Bronchial epithelial cell (primary cell): ENCODE results near the gene BRMS1. TPM values are rescaled to one million over a fixed set of nuclear protein-coding genes. Genes with fewer than 3 reads are reported as not detected.
A peak's percentile ranks its signal among the peaks of the same experiment; 100 is the strongest.

Experiments used
- DNase-seq: peaks from one replicate; pipeline ENCODE4 v3.0.0-alpha.2; 2010; ENCODE audit warnings: low read depth
- FAIRE-seq: peaks from 2 replicates; lab custom pipeline; 2011; peaks lifted over from hg19 to GRCh38; lab: Jason Lieb, UNC
- H3K27me3 ChIP-seq: 2 replicates; pipeline ENCODE4 v1.5.1; 2011; ENCODE audit warnings: low read length; ENCODE audit not compliant: control insufficient read depth, insufficient read depth
- H3K36me3 ChIP-seq: 2 replicates; pipeline ENCODE4 v1.5.1; 2011; ENCODE audit warnings: low read length; ENCODE audit not compliant: control insufficient read depth, insufficient read depth
- H3K4me3 ChIP-seq: 2 replicates; pipeline ENCODE4 v1.5.1; 2011; ENCODE audit warnings: mild to moderate bottlenecking, low read depth, low read length, control low read depth
- CTCF ChIP-seq: IDR thresholded peaks from 2 replicates; pipeline ENCODE4 v1.5.1; 2011; ENCODE audit warnings: mild to moderate bottlenecking, moderate library complexity, low read length, control low read depth, inconsistent platforms; ENCODE audit not compliant: insufficient read depth, severe bottlenecking
- total RNA-seq: library from RNA; depleted of rRNA; stranded (reverse); fragments of >200 nt; gene quantifications from 2 replicates; pipeline ENCODE4 v1.2.1, GENCODE V29; 2014

Gene BRMS1
- total RNA-seq, 1 donor from 2014 or later = 81.6 TPM

DNA sequence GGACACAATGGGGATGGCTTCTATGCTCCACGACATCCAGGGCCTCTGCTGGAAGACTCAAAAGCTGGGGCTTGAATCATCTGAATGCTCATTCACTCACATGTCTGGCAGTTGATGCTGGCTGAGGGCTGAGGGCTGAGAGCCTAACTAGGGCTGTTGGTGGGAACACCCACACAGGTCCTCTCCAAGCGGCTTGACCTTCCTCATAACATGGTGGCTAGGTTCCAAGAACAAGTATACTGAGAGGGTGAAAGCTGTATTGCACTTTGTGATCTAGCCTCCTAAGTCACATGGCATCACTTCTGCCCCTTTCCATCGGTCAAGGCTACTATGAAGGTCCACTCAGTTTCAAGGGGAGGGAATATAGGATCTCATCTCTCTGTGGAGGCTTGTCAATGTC is 45.7 kb downstream of the BRMS1 start:
- Histone ChIP-seq H3K4me3 (no peak overlapping the region), H3K36me3 (no peaks in the 10 kb centered on the region), H3K27me3 (no peaks in the 10 kb centered on the region)
- DNase-seq (no peak), FAIRE-seq (peak; percentile 81)
- TF ChIP-seq CTCF = no peak

DNA sequence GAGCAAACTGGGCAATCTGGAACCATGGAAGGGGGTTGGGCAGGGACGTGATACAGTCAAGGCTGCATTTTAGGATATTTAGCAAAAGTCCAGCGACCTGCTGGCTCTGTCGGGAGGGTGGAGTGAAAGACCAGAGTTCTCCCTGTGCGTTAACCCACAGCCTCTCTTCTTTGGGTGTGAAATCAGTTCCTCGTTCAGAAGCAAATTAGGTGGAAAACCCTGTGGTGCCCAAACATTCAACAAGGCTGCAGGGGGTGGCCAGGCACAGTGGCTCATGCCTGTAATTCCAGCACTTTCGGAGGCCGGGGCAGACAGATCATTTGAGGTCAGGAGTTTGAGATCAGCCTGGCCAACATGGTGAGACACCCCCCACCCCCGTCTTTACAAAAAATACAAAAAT is 47.3 kb downstream of the BRMS1 start:
- Histone ChIP-seq H3K27me3 (peaks cover 4% of the 10 kb centered on the region), H3K36me3 (no peaks in the 10 kb centered on the region), H3K4me3 (no peak overlapping the region)
- no peak for TF ChIP-seq CTCF
- no peak for FAIRE-seq
- no peak for DNase-seq

- no peak for TF ChIP-seq CTCF
- Histone ChIP-seq H3K27me3 (peaks cover 9% of the 10 kb centered on the region), H3K4me3 (no peak overlapping the region), H3K36me3 (no peaks in the 10 kb centered on the region)
- DNase-seq (no peak), FAIRE-seq (no peak)
These were observed 50.0 kb downstream of the BRMS1 start for GRCh38 chr11:66294626-66295620.

DNA sequence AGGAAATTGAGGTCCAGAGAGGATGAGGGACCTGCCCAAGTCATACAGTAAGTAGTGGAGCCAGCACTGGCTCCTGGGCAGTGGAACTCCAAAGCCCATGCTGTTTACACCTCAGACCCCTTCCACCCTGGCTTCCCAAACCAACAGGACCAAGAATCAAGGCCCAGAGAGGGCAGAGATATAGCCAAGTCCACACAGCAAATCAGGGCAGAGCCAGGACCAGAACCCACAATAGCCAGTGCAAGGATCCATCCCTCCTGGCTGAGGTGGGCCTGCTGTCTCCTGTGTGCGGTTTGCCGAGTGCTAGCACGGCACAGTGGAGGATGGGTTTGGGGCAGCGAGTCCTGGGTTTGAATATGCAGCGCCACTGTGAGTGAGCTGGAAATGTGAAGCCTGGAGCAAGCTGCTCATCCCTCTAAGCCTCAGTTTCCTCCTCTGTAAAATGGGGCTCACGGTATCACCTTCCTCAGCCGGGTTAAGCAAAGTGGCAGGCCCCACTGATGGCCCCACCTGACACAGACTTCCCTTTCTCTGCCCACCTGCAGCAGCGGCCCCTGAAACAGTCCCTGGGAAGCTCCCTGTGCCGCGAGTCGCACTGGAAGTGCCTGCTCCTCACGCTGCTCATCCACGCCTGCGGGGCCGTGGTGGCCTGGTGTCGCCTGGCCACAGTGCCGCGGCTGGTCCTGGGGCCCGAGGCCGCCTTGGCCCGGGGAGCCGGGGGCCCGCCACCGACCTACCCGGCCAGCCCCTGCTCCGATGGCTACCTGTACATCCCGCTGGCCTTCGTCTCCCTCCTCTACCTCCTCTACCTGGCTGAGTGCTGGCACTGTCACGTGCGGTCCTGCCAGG is 50.9 kb downstream of the BRMS1 start:
- Histone ChIP-seq H3K4me3 (no peak overlapping the region), H3K27me3 (peaks cover 9% of the 10 kb centered on the region), H3K36me3 (no peaks in the 10 kb centered on the region)
- DNase-seq (no peak), FAIRE-seq (no peak)
- no peak for TF ChIP-seq CTCF

- FAIRE-seq (no peak), DNase-seq (no peak)
- no peak overlapping the region for H3K4me3 ChIP-seq
- H3K27me3 ChIP-seq = peaks cover 9% of the 10 kb centered on the region
- H3K36me3 ChIP-seq = no peaks in the 10 kb centered on the region
- TF ChIP-seq CTCF = no peak
These were observed 51.6 kb downstream of the BRMS1 start for GRCh38 chr11:66293352-66293751.
